NCI-H82 treated with DMSO at 0.1 percent for 48 hours (cell line): ENCODE measurements around the gene GAPT.
"Not testable (repeated sequence)": the region's sequence is repeated elsewhere in the genome, so short reads cannot be mapped to it uniquely, and the experiment has no call there.

Source experiments
- DNase-seq: peaks from one replicate; lab custom pipeline; 2025; ENCODE audit not compliant: unreplicated experiment; lab: John Stamatoyannopoulos, UW

The GAPT gene

GRCh38 chr5:58503390-58504046, 12.3 kb downstream of the GAPT start:
- DNase-seq: no peak

GRCh38 chr5:58504766-58505165, 13.5 kb downstream of the GAPT start:
- no peak for DNase-seq

GRCh38 chr5:58505502-58505901, 14.3 kb downstream of the GAPT start:
- DNase-seq: no peak

- no peak for DNase-seq
Observed at GRCh38 chr5:58505971-58506640, 14.9 kb downstream of the GAPT start.

DNA sequence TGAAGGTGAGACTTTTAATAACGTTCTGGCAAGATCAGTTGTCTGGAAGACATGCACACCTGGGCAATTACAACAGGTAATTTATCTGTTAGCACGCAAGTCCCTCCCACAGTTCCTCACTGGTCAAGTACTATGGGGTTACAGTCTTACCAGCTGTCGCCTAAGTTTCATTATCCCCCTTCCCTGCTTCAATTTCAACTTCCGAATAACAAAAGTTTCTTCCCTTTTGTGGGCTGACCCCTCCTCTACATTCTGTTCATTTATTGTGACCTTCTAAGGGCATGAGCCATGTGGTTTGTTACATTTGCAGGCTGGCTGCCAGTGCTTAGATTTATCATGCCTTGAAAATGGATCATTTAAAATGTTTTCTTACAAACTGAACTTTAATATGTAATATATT, 16.5 kb downstream of the GAPT start:
- DNase-seq: no peak

GRCh38 chr5:58517198-58517597, 26.0 kb downstream of the GAPT start:
- DNase-seq: no peak

DNA sequence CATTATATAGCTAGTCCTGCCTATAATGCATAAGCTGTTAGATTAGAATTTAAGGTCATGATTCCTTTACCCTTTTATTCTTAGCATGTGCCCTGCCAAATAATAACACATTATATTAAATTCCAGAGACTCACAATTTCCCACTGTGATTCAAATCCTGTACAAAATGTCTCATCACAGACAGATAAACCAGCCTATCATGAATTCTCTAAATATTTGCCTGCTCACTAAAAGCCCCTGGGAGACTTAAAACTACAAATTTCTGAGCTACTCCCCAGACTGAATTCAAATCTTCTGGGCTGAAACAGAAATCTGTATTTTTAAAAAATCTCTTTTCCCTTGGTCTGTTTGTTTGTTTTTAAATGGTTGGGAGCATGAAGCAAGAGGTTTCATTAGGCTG, 32.7 kb downstream of the GAPT start:
- no peak for DNase-seq

DNA sequence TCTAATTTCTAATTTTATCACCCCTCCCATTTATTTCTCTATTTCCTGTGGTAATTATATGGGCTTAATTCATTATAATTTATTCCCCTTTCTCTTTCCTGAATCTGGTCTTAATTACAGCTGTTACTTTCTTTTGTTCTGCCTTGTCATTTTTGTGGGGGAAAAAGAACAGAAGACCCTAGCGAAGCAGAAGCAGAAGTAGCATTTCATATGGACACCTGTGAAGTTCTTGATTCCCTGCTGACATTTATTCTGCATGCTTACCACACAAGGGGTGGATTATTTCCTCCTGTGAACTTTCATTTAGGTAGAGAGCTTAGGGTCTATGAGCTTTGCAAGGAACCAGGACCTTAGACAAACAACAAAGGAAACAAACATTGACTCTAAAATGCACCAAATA, 33.3 kb downstream of the GAPT start:
- no peak for DNase-seq

DNA sequence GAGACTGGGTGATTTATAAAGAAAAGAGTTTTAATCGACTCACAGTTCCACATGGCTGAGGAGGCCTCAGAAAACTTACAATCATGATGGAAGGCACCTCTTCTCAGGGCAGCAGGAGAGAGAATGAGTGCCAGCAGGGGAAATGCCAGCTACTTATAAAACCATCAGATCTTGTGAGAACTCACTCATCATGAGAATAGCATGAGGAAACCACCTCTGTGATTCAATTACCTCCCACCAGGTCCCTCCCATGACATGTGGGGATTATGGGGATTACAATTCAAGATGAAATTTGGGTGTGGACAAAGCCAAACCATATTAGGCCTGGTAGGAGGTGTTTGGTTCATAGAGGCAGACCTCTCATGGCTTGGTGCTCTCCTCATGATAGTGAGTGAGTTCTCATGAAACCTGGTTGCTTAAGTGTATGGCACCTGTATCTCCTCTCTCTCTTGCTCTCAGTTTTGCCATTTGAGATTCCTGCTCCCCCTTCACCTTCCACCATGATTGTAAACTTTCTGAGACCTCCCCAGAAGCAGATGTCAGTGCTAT, 39.8 kb downstream of the GAPT start:
- DNase-seq: no peak

GRCh38 chr5:58541935-58542334, 50.7 kb downstream of the GAPT start:
- not testable (repeated sequence) for DNase-seq

GRCh38 chr5:58542709-58543108, 51.5 kb downstream of the GAPT start:
- DNase-seq: no peak

- no peak for DNase-seq
Observed at GRCh38 chr5:58543723-58544122, 52.5 kb downstream of the GAPT start.

- no peak for DNase-seq
Observed at GRCh38 chr5:58544195-58544594, 53.0 kb downstream of the GAPT start.

DNA sequence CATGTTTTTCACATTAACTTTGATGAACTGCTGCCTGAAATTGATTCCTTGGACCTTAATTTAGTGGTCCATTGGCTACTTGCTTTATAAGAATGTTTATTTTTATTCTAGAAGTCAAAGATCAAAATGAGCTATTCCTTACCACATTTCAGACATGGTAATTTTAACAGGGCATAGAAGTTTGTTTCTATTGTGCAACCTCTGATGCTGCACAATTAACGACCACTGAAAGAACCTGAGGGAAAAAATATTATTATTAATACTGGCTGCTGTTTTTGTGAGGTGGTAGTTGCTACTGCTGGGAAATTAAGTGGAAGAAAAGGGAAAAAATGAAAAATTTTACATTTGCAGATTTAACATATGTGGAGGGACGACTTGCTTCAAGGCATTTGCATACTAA, 53.7 kb downstream of the GAPT start:
- no peak for DNase-seq

- no peak for DNase-seq
Observed at GRCh38 chr5:58545912-58546311, 54.7 kb downstream of the GAPT start.
